Posterior vena cava (tissue), 2 donors: ENCODE data around the gene SORT1. TPM values are rescaled to one million over a fixed set of nuclear protein-coding genes. Genes with fewer than 3 reads are reported as not detected.
"Not testable (repeated sequence)": the region's sequence is repeated elsewhere in the genome, so short reads cannot be mapped to it uniquely, and the experiment has no call there.

Experiments
- DNase-seq: peaks from one replicate; pipeline ENCODE4 v3.0.0-alpha.2; 2020; ENCODE audit warnings: low spot score
- intact Hi-C, 2 donors: fragments of 100-400 bp; cut with DNase I; formaldehyde crosslinking; loops; one replicate each; pipeline versions ENCODE4 v1.14.1 to v1.14.2; 2022 to 2023
- long read RNA-seq, 2 donors: library from polyadenylated mRNA; unstranded; transcript quantifications; one replicate each; pipeline ENCODE4 v2.0.0, GENCODE V29; 2020 to 2021
- total RNA-seq, 2 donors: library from RNA; stranded (reverse); fragmentation: NEBNext Ultra II Directional; extraction: Animal tissue kit (Norgen Biotek cat#: 25700); gene quantifications; one replicate each; pipeline ENCODE4 v1.2.1, GENCODE V29; 2021
- donor health status: DM: yes; HTN: yes; CAD: no.
- donor health status: DM: yes; HTN: yes; CAD: no.

The SORT1 gene
- total RNA-seq, result 100 to 1,000 TPM; 102 to 125 TPM
- long read RNA-seq, donor 1, full-length matches to known transcripts, result 19 of 46 reads
- long read RNA-seq, donor 1, partial matches to known transcripts, result 3 of 46 reads
- long read RNA-seq, donor 1, other reads (novel, unspliced or antisense), result 24 of 46 reads
- long read RNA-seq, donor 2, full-length matches to known transcripts, result 1 of 42 reads
- long read RNA-seq, donor 2, partial matches to known transcripts, result 1 of 42 reads
- long read RNA-seq, donor 2, other reads (novel, unspliced or antisense), result 40 of 42 reads

- intact Hi-C loops, result loop anchor here (2.0 to 5.0 kb wide), 3 partner anchors 40 to 121 kb away; no protein-coding TSS in a partner anchor
- peak; percentile 92 for DNase-seq
These were observed at the start of gene SORT1 for GRCh38 chr1:109397581-109398342. SORT1 (minus strand) TSS chr1:109397918; CDS start chr1:109397892, 26 bp downstream.

- intact Hi-C loops, DNase-seq: not testable (repeated sequence)
These were observed 48.4 kb upstream of the SORT1 start for GRCh38 chr1:109445949-109446695.

GRCh38 chr1:109444346-109444745, 46.6 kb upstream of the SORT1 start:
- DNase-seq, result no peak
- intact Hi-C loops, result no loop called here

GRCh38 chr1:109443476-109443875, 45.8 kb upstream of the SORT1 start:
- no peak for DNase-seq
- intact Hi-C loops, result no loop called here

GRCh38 chr1:109441069-109441468, 43.4 kb upstream of the SORT1 start:
- no peak for DNase-seq
- intact Hi-C loops, result no loop called here

GRCh38 chr1:109438798-109439297, 41.1 kb upstream of the SORT1 start:
- intact Hi-C loops, result no loop called here
- DNase-seq, result no peak

GRCh38 chr1:109434484-109434883, 36.8 kb upstream of the SORT1 start:
- DNase-seq, result no peak
- intact Hi-C loops, result no loop called here

- intact Hi-C loops, result no loop called here
- DNase-seq, result no peak
These were observed 35.6 kb upstream of the SORT1 start for GRCh38 chr1:109433322-109433721.

- DNase-seq, result no peak
- intact Hi-C loops, result no loop called here
These were observed 34.6 kb upstream of the SORT1 start for GRCh38 chr1:109432336-109432735.

- DNase-seq, result no peak
- intact Hi-C loops, result loop anchor here in 1 of 2 donors (5.0 kb wide), 1 partner anchor 55 kb away; the partner anchor contains the start of gene ATXN7L2
These were observed 29.4 kb upstream of the SORT1 start for GRCh38 chr1:109427171-109427467.

GRCh38 chr1:109426281-109427170, 28.8 kb upstream of the SORT1 start, which contains the start of gene PSMA5:
PSMA5 (minus strand) TSS chr1:109426448; CDS start chr1:109426330, 118 bp downstream.
- DNase-seq, result peak; percentile 99
- intact Hi-C loops, result loop anchor here in 1 of 2 donors (5.0 kb wide), 1 partner anchor 56 kb away; the partner anchor contains the start of gene ATXN7L2

- intact Hi-C loops, result loop anchor here in 1 of 2 donors (5.0 kb wide), 1 partner anchor 57 kb away; the partner anchor contains the start of gene ATXN7L2
- DNase-seq, result peak; percentile 89
These were observed 27.9 kb upstream of the SORT1 start for GRCh38 chr1:109425391-109426280.

- no peak for DNase-seq
- intact Hi-C loops, result no loop called here
These were observed 25.8 kb upstream of the SORT1 start for GRCh38 chr1:109423498-109423897.

- no peak for DNase-seq
- intact Hi-C loops, result no loop called here
These were observed 14.8 kb upstream of the SORT1 start for GRCh38 chr1:109412551-109412950.

- no peak for DNase-seq
- intact Hi-C loops, result no loop called here
These were observed 7.1 kb upstream of the SORT1 start for GRCh38 chr1:109404838-109405237.

- intact Hi-C loops, result no loop called here
- DNase-seq, result no peak
These were observed 4.3 kb upstream of the SORT1 start for GRCh38 chr1:109402025-109402424.

- intact Hi-C loops, result no loop called here
- no peak for DNase-seq
These were observed 2.4 kb upstream of the SORT1 start for GRCh38 chr1:109400035-109400655.
